Astrocyte (in vitro differentiated cells and primary cell): Measurements from ENCODE around the gene KRTAP1-1.

ENCODE experiments used
- CTCF ChIP-seq: IDR thresholded peaks from 2 replicates; pipeline ENCODE4 v1.5.1; 2011; ENCODE audit warnings: low read depth, mild to moderate bottlenecking, inconsistent platforms, low read length, moderate library complexity; ENCODE audit not compliant: insufficient read depth
- EZH2 ChIP-seq: IDR thresholded peaks from 2 replicates; pipeline ENCODE4 v1.6.1; 2012; ENCODE audit warnings: mild to moderate bottlenecking, low read length, inconsistent platforms; ENCODE audit not compliant: insufficient read depth

GRCh38 chr17:41037853-41038350, 3.3 kb downstream of the KRTAP1-1 start:
- no peak for TF ChIP-seq CTCF
- TF ChIP-seq EZH2, result no peak
